SIG-M5 (cell line): ENCODE data around the gene LDHD.

Experiments used
- DNase-seq: peaks from one replicate; lab custom pipeline; 2025; lab: John Stamatoyannopoulos, UW

Gene LDHD

GRCh38 chr16:75114179-75114945, 2.2 kb downstream of the LDHD start:
- no peak for DNase-seq

- DNase-seq = no peak
These were observed 2.9 kb downstream of the LDHD start for GRCh38 chr16:75113541-75114121.

DNA sequence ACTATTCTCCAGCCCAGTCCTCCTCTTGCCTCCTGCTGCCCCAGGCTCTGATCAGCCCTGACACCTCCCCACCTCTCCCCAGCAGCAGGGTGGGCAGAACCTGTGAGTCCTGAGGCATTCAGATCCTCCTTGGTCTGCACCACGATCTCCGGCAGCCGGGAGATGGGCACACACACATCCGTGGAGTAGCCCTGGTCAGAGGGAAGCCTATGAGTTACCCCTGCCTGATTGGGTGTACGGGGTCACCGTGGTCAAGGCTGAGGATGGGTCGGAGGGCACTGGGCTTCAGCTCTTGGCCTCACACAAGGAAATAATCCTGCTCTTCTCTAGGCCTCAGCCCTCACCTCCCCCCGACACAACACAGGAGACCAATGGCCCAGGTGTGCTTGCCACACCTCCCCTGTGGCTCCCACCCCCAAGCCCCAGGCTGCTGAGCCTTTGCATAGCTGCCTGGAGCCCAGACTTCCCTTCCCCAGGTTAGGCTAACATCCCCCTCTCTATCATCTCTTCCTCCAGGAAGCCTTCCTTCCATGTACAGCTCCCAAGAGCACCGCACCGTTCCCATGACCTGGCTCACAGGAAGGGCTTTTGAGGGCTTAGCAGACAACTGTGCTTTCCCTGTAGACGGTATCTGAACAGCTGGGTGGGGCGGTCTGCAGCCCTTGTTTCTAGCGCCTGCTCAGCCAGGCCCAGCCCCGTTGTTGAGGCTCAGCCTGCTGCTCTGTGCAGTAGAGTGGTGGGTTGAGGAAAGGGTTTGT, 3.7 kb downstream of the LDHD start:
- DNase-seq = no peak

DNA sequence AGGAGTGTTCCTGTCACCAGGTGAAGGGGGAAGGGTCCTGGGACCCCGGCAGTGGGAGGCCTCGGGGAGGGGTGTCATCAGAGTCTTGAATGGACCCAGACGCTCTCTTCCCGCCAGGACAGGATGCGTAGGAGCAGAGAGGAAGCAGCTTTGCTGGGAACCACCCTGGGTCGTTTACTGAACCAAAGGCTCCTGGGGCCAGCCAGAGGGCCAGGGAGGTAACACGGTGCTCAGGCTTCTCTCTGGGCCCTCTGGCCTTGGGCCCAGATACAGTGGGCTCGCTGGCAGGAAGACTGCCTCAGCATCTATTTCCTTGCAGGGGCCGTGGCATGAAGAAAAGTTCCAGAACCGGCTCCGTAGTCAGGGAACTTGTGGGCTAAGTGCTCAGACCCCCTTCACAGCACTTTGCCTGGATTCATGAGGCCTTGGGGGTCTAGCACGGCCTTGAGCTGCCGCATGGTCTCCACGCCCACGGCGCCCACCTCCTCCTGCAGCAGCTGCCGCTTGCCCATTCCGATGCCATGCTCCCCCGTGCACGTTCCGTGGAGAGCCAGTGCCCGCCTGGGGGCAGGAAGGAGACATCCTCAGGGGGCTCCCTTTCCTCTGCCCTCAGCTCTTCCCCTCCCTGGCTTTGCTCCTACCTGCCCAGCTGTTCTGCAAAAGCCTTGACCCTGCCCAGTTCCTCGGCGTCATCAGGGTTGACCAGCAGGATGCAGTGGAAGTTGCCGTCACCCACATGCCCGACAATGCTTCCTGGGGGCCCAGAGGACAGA, 4.4 kb downstream of the LDHD start:
- no peak for DNase-seq

DNA sequence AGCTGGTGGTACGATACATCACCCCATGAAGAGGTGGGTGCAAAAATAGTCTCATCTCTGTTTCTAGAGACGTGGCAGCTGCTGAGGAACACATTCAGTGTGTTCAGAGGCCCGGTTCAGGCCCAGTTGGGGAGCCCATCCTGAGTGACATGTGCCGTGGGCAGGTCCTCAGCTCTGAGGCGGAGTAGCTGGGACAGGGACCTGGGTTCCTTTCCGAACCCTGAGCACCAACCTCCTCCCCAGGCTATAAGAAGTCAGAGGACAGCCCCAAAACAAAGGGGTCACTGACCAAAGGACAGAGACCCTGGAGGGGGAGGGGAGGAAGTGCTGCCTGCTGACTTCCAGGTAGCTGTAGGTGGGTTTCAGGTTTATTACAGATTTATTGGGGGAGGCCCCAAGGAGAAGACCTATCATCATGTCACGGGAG, 5.1 kb downstream of the LDHD start:
- DNase-seq = no peak

DNA sequence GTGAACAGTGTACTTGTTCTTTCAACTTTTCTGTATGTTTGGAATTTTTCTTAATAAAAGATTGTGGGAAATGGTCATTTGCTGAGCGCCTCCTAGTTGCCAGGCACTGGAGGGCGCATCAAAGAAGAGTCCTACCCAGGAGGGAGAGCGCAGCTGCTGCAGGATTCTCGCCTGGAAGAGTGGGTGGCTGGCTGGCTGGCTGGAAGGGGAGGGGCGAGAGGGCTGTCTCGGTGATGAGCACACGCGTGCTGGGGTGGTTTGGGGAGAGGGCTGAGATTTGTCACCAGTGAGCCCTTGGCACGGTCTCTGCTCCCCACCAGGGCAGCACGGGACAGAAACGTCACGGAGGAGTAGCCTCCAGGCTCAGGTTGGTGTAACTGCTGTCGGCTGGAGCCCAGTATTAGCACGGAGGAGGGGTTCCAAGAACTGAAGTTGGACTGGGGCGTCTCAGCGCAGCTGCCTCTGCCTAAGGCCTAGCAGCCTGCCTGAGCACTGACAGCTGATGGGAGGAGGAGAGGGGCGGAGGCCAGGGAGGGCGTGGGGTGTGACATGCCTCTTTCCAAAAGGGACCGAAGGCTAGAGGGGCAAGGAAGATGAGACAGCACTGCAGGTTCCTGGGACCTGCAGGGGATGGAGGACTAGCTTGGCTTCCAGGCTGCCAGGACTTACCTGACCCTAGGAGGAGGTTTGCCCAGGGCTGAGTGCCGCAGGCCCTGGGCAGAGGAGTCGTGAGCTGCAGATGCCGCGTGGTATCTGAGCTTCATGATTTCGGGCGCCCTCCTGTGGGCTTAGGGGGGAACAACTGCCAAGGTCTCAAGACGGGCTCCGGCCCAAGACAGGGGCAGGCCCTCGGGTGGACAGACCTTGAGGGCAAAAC, 5.7 kb downstream of the LDHD start:
- peak; percentile 61 for DNase-seq

- DNase-seq = peak; percentile 63
These were observed 6.8 kb downstream of the LDHD start for GRCh38 chr16:75109732-75110243.

GRCh38 chr16:75108792-75109731, 7.5 kb downstream of the LDHD start:
- peak; percentile 42 for DNase-seq

- DNase-seq = no peak
These were observed 9.1 kb downstream of the LDHD start for GRCh38 chr16:75107505-75107904.

DNA sequence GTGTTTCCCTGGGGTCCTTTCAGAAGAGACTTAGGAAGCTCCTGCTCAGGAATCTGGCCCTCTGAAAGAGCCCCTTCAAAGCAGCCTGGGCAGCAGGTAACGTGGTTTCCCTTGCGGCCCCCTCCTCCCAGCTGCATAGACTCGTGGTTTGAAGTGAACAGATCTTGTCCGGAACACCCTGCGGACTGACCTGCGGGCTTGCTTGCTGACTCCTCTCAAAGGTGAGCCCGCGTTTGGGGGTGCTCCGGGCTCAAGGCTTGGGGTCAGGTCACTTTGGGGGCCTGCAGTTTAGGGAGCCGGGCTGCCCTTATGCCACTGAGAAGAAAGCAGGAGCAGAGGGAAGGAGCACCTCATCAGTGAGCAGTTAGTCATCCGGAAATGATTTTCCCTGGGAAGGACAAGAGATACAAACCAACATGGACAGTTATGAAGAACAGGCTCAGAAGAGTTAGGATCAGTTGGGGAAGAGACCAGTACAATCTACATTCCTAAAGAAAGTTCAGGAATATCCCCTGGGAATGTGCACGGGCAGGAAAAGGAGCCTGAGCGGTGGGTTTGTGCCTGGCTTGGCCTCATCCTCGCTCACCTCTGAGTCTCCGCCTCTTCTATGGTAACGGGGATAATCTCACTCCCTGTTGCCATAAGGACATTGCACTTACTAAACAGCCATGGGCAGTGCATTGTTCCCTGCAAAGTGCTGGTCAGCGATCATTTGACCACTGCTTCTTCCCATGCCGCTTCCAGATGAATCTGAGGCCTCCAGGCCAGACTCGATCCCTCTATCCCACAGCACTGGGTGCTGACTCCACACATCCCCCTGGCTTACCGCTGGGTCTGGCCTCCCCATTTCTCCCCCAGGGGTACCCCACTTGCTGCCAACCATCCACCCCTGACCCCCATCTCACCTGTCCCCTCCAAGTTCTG, 10.0 kb downstream of the LDHD start:
- no peak for DNase-seq

DNA sequence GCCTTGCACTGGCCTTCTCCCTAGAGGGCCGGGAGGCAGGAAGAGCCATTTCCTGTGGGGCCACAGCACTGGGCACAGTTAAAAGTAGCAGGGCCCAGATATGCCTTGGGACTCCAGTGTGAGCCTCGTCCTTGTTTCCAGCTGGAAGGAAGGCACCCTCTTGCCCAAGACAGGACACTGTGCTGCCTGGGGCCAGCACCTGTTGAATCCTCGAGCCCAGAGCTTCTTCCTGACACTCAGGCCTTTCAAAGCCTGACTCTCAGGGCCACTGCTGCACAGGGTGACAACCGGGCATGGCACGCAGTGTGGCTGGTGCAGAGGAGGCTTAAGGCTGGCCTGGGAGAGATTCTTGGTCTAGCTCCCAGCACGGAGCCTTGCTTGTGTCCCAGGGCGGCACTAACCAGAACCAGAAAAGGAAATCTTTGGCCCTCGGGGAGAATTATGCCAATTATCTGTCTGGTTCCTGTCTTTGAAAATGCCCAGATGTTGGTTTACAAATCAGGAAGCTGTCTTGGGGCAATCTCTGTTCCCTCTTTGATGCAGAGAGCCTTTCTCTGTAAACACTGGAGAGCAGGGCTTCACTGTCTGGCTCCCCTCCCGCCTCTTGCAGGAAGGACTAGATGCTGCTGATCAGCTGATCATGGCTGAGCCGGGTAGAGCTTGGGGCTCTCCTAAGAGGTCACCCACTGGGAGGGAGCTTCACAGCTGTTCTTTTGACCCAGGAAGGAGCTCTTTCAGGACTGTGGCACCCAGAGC, 11.1 kb downstream of the LDHD start:
- peak; percentile 14 for DNase-seq

DNA sequence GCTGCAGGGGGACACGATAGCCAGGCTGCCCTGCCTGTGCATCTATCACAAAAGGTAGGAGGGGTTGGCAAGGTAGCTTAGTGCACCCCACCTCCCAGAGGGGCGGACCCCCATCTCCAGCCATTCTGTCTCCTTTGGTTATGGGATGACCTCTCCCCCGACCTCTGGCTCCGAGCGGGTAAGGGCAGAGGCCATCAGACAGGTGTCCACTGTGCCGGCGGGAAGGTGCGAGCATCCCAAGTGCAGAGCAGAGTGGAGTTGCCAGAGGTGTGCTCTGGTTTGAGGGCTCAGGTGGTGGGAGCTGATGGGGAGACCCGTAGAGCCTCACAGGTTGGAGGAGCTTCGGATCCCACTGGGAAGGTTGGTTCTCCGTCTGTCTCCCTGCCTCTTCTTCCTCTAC, 11.7 kb downstream of the LDHD start:
- DNase-seq = no peak

GRCh38 chr16:75103994-75104393, 12.6 kb downstream of the LDHD start:
- DNase-seq = no peak

DNA sequence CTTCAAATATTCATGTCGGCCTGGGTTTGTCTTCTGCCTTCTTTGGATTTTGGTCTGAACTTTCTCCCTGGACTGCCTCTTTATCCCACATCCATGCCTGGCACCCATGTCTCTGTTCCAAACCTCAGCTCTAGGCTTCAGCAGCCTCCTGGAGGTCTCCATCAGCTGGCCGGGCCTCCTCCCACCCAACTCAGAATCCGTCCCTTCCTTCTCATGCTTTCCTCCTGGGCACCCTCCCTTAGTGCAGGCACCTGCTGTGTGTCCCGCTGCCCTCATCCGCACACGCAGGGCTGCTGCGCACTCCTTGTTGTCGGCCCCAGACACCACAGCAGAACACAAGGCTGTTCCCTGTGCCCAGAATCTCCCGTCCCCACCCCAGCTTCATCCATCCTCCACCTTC, 14.0 kb downstream of the LDHD start:
- no peak for DNase-seq

DNA sequence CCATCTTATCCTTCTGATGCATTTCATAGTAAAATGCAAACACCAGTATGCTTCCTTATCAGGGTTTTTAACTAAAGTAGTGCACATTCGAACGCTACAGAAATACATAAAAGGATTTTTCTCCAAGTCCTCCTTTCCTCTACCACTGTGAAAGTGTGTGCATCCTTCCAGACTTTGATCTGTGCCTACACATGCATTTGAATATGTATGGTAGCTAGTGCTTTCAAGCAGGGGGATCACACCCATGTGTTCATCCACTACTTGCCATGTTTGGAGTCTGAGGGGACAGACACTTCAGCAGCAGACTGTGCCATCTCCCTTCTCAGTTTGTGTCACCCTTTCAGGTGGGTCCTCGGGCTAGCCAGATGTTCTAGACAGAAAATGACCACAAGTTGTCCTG, 14.9 kb downstream of the LDHD start:
- DNase-seq = no peak

GRCh38 chr16:75100603-75100990, 16.0 kb downstream of the LDHD start:
- DNase-seq = no peak

GRCh38 chr16:75099738-75100602, 16.6 kb downstream of the LDHD start:
- no peak for DNase-seq
